A549 (cell line): Measurements from ENCODE around the gene HK1. TPM values are rescaled to one million over a fixed set of nuclear protein-coding genes. Genes with fewer than 3 reads are reported as not detected.

Experiments
- ATAC-seq, 2 experiments: fragments of 200-7000 bp in 1 of 2; fragments of >200 bp in 1 of 2; cut with Nextera tagmentation in 1 of 2; cut with Tn5 transposase in 1 of 2; 3 replicates each; pipeline versions ENCODE4 v1.8.0 to v1.9.1; 2018 to 2020; ENCODE audit warnings: mild to moderate bottlenecking in 1 of 2, moderate library complexity in 1 of 2
- CTCF ChIA-PET: fragments of 300-600 bp; sonication (Branson Sonifier 250); formaldehyde crosslinking; extraction: SDS; loops from one replicate; lab custom pipeline; 2021; ENCODE audit warnings: antibody characterized with exemption, inconsistent platforms; lab: Yijun Ruan, JAX
- POLR2A ChIA-PET: fragments of 350-600 bp; formaldehyde crosslinking; extraction: SDS; loops from one replicate; lab custom pipeline; 2021; ENCODE audit warnings: antibody characterized with exemption, inconsistent platforms; lab: Yijun Ruan, JAX
- DNase-seq, 2 experiments: peaks; one replicate each; pipeline versions ENCODE4 v3.0.0 to v3.0.0-alpha.2; 2011 to 2016; ENCODE audit warnings: low read depth in 1 of 2, low spot score in 1 of 2
- FAIRE-seq: peaks from 2 replicates; lab custom pipeline; 2011; peaks lifted over from hg19 to GRCh38; lab: Jason Lieb, UNC
- H3K27ac ChIP-seq, 2 experiments: fragments of >200 bp; sonication (Bioruptor Twin); formaldehyde crosslinking; 3 replicates each; pipeline ENCODE4 v1.5.1; 2016 to 2017
- H3K4me1 ChIP-seq: fragments of >200 bp; sonication (Bioruptor Twin); formaldehyde crosslinking; 3 replicates; pipeline ENCODE4 v1.6.1; 2016
- H3K4me2 ChIP-seq: fragments of >200 bp; sonication (Bioruptor Twin); formaldehyde crosslinking; 3 replicates; pipeline ENCODE4 v1.6.1; 2016
- H3K4me3 ChIP-seq: fragments of >200 bp; sonication (Bioruptor Twin); formaldehyde crosslinking; 3 replicates; pipeline ENCODE4 v1.5.1; 2016
- H3K9me3 ChIP-seq: fragments of >200 bp; sonication (Bioruptor Twin); formaldehyde crosslinking; 3 replicates; pipeline ENCODE4 v1.6.1; 2016
- CBX8 ChIP-seq: fragments of 200-600 bp; sonication (generic); IDR thresholded peaks from 2 replicates; pipeline ENCODE4 v1.6.1; 2016
- CEBPB ChIP-seq, 2 experiments: fragments of >200 bp in 1 of 2; sonication (Bioruptor Twin) in 1 of 2; formaldehyde crosslinking in 1 of 2; IDR thresholded peaks; 2 replicates each; pipeline ENCODE4 v1.6.1; 2012 to 2016
- EP300 ChIP-seq, 2 experiments: fragments of >200 bp; sonication (Bioruptor Twin); formaldehyde crosslinking; IDR thresholded peaks; 2 replicates in 1 of 2; 3 replicates in 1 of 2; pipeline ENCODE4 v1.6.1; 2016 to 2017
- FOSL2 ChIP-seq, 2 experiments: fragments of 450-650 bp in 1 of 2; fragments of >200 bp in 1 of 2; sonication (Bioruptor Twin) in 1 of 2; formaldehyde crosslinking; IDR thresholded peaks; 2 replicates each; pipeline versions ENCODE4 v1.5.0 to v1.6.1; 2016 to 2020; ENCODE audit warnings: mild to moderate bottlenecking in 1 of 2, moderate library complexity in 1 of 2
- HOXB13 ChIP-seq: fragments of 250-450 bp; sonication (Bioruptor Pico); IDR thresholded peaks from 2 replicates; pipeline ENCODE4 v1.5.0; 2020; ENCODE audit warnings: low read depth, mild to moderate bottlenecking, moderate library complexity
- KDM5A ChIP-seq: fragments of 200-600 bp; sonication (generic); IDR thresholded peaks from 2 replicates; pipeline ENCODE4 v1.6.1; 2016; ENCODE audit warnings: antibody characterized with exemption, mild to moderate bottlenecking
- MYC ChIP-seq: IDR thresholded peaks from 2 replicates; pipeline ENCODE4 v1.6.1; 2012; ENCODE audit warnings: mild to moderate bottlenecking, inconsistent platforms, low read length, improper control_type of control experiment, borderline replicate concordance
- POLR2AphosphoS2 ChIP-seq: conservative IDR thresholded peaks from 2 replicates; pipeline ENCODE4 v1.6.1; 2012; ENCODE audit warnings: low read length, improper control_type of control experiment, inconsistent platforms
- RARB ChIP-seq: fragments of 250-450 bp; sonication (Bioruptor Pico); IDR thresholded peaks from 2 replicates; pipeline ENCODE4 v1.8.0; 2021; ENCODE audit warnings: mild to moderate bottlenecking, moderate library complexity
- RFX5 ChIP-seq: fragments of 450-650 bp; IDR thresholded peaks from 2 replicates; pipeline ENCODE4 v1.7.1; 2014; ENCODE audit warnings: antibody characterized with exemption, mild to moderate bottlenecking, moderate library complexity
- SREBF2 ChIP-seq: fragments of 450-650 bp; IDR thresholded peaks from 2 replicates; pipeline ENCODE4 v1.6.1; 2014; ENCODE audit warnings: mild to moderate bottlenecking, moderate library complexity
- ZC3H11A ChIP-seq: fragments of 450-650 bp; IDR thresholded peaks from 2 replicates; pipeline ENCODE4 v1.6.1; 2014; ENCODE audit warnings: antibody characterized with exemption, mild to moderate bottlenecking
- ZSCAN20 ChIP-seq: fragments of 250-450 bp; sonication (Bioruptor Pico); IDR thresholded peaks from 2 replicates; pipeline ENCODE4 v1.8.0; 2022; ENCODE audit warnings: mild to moderate bottlenecking, moderate library complexity
- WGBS: methylation state at CpG from one replicate; pipeline ENCODE4 v1.1.6; 2017; ENCODE audit errors: missing lambda C conversion rate; 5-methylcytosine and 5-hydroxymethylcytosine counted together
- polyA plus RNA-seq, 4 experiments: library from polyadenylated mRNA; depleted of rRNA in 3 of 4; stranded (reverse); fragments of >200 nt; fragmentation: RNase III in 1 of 4; extraction: RNeasy Plus Mini Kit Qiagen cat#74134 plus additional on column Dnase treatment in 1 of 4; gene quantifications; 2 replicates in 3 of 4; 3 replicates in 1 of 4; pipeline ENCODE4 v1.2.3, GENCODE V29; 2011 to 2017
- TF ChIP-seq, protein P1 (sequence below): fragments of >200 bp; sonication (Bioruptor Twin); formaldehyde crosslinking; IDR thresholded peaks from 3 replicates; pipeline ENCODE4 v1.6.1; 2016
- TF ChIP-seq, protein P2 (sequence below): fragments of >200 bp; sonication (Bioruptor Twin); formaldehyde crosslinking; IDR thresholded peaks from 2 replicates; pipeline ENCODE4 v1.6.1; 2016
- TF ChIP-seq, protein P3 (sequence below): fragments of 450-650 bp; IDR thresholded peaks from 2 replicates; pipeline ENCODE4 v1.6.1; 2014; ENCODE audit warnings: antibody characterized with exemption
- TF ChIP-seq, protein P4 (sequence below): fragments of >200 bp; sonication (Bioruptor Twin); formaldehyde crosslinking; IDR thresholded peaks from 3 replicates; pipeline ENCODE4 v1.5.1; 2016
- TF ChIP-seq, protein P5 (sequence below): IDR thresholded peaks from 2 replicates; pipeline ENCODE4 v1.6.1; 2012

HK1 gene
- polyA plus RNA-seq, 2 of the 4 experiments (the other 2 are of a cell fraction) = 17.3 to 58.9 TPM

DNA sequence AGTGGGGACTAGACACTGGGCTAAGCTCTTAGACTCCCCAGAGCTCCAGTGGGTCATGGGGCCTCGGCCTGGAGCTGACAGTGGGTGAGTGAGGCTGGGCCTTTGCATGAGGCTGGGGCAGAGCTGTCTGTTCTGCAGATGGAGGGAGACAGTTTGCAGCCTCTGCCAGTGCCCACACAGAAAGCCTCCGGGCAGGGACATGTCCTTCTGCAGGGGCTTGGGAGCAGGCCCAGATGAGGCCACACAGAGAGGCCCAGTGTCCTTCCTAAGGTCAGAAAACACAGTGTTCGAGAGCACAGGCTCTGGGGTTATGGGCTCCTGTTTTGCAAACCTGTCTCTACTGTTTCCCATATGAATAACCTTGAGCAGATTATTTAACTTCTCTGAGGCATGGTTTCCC, 25.1 kb upstream of the HK1 start:
- Histone ChIP-seq H3K27ac (no peak overlapping the region), H3K4me2 (no peak overlapping the region), H3K4me3 (no peak overlapping the region), H3K4me1 (no peaks in the 10 kb centered on the region), H3K9me3 (no peaks in the 10 kb centered on the region)
- 73% methylated on average over 3 of the region's 3 CpGs for WGBS
- ATAC-seq (no peak), FAIRE-seq (no peak), DNase-seq (no peak)
- TF ChIP-seq CEBPB (IDR thresholded peaks at IDR 0.05) = no peak
- TF ChIP-seq MYC = no peak
- no peak for TF ChIP-seq EP300 (IDR thresholded peaks at IDR 0.05)
- TF ChIP-seq FOSL2 (IDR thresholded peaks at IDR 0.05) = no peak
- no peak for TF ChIP-seq FOSL2 (CRISPR knock-in tag; IDR thresholded peaks at IDR 0.05)
- TF ChIP-seq RARB (CRISPR knock-in tag) = no peak
- TF ChIP-seq POLR2AphosphoS2 = no peak
- no peak for TF ChIP-seq SREBF2
- TF ChIP-seq ZC3H11A = no peak
- TF ChIP-seq, protein P1, sequence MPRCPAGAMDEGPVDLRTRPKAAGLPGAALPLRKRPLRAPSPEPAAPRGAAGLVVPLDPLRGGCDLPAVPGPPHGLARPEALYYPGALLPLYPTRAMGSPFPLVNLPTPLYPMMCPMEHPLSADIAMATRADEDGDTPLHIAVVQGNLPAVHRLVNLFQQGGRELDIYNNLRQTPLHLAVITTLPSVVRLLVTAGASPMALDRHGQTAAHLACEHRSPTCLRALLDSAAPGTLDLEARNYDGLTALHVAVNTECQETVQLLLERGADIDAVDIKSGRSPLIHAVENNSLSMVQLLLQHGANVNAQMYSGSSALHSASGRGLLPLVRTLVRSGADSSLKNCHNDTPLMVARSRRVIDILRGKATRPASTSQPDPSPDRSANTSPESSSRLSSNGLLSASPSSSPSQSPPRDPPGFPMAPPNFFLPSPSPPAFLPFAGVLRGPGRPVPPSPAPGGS = no peak
- no peak for TF ChIP-seq CBX8
- TF ChIP-seq RFX5 = no peak
- POLR2A ChIA-PET = no interaction called here
- CTCF ChIA-PET = interaction anchor here (0.7 to 1.9 kb wide), 5 partner anchors 13 to 232 kb away, joined by 3 to 4 read pairs (median 3); no protein-coding TSS in a partner anchor

DNA sequence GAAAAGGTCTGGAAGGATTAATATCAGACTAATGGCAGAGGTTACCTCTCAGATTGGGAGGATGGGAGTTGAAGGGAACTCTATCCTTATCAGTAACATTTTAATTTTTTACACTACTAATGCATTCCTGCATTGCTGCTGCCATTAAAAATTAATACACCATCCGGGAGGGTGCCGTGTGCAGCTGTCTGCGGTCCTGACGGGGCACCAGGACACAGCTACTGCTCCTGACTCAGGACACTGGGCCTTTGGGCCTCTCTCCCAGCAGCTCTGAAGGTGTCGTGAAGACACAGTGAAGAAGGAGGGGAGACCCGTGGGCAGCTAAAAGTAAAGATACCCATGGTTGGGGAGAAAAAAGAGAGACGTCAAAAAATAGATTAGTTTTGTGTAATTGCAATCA, 23.4 kb upstream of the HK1 start:
- no peaks in the 10 kb centered on the region for H3K4me1 ChIP-seq

More for the DNA sequence above, 23.4 kb upstream of the HK1 start:
- no peak for TF ChIP-seq EP300 (IDR thresholded peaks at IDR 0.05)
- TF ChIP-seq, protein P2, sequence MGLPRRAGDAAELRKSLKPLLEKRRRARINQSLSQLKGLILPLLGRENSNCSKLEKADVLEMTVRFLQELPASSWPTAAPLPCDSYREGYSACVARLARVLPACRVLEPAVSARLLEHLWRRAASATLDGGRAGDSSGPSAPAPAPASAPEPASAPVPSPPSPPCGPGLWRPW = no peak
- TF ChIP-seq, protein P3, sequence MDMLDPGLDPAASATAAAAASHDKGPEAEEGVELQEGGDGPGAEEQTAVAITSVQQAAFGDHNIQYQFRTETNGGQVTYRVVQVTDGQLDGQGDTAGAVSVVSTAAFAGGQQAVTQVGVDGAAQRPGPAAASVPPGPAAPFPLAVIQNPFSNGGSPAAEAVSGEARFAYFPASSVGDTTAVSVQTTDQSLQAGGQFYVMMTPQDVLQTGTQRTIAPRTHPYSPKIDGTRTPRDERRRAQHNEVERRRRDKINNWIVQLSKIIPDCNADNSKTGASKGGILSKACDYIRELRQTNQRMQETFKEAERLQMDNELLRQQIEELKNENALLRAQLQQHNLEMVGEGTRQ = no peak
- no peak for TF ChIP-seq ZSCAN20 (CRISPR knock-in tag)
- TF ChIP-seq, protein P4, sequence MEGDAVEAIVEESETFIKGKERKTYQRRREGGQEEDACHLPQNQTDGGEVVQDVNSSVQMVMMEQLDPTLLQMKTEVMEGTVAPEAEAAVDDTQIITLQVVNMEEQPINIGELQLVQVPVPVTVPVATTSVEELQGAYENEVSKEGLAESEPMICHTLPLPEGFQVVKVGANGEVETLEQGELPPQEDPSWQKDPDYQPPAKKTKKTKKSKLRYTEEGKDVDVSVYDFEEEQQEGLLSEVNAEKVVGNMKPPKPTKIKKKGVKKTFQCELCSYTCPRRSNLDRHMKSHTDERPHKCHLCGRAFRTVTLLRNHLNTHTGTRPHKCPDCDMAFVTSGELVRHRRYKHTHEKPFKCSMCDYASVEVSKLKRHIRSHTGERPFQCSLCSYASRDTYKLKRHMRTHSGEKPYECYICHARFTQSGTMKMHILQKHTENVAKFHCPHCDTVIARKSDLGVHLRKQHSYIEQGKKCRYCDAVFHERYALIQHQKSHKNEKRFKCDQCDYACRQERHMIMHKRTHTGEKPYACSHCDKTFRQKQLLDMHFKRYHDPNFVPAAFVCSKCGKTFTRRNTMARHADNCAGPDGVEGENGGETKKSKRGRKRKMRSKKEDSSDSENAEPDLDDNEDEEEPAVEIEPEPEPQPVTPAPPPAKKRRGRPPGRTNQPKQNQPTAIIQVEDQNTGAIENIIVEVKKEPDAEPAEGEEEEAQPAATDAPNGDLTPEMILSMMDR = no peak
- no peak for TF ChIP-seq FOSL2 (IDR thresholded peaks at IDR 0.05)
- TF ChIP-seq FOSL2 (CRISPR knock-in tag; IDR thresholded peaks at IDR 0.05) = no peak
- TF ChIP-seq KDM5A = no peak
- no peak for TF ChIP-seq SREBF2
- TF ChIP-seq, protein P1 = no peak
- TF ChIP-seq HOXB13 (CRISPR knock-in tag) = no peak
- TF ChIP-seq, protein P5, sequence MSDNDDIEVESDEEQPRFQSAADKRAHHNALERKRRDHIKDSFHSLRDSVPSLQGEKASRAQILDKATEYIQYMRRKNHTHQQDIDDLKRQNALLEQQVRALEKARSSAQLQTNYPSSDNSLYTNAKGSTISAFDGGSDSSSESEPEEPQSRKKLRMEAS = no peak
- Histone ChIP-seq H3K9me3 (no peaks in the 10 kb centered on the region), H3K4me3 (no peak overlapping the region), H3K4me2 (no peak overlapping the region), H3K27ac (no peak overlapping the region)
- CTCF ChIA-PET = interaction anchor here (0.8 to 1.8 kb wide), 2 partner anchors 14 to 20 kb away, joined by 3 to 4 read pairs; no protein-coding TSS in a partner anchor
- ATAC-seq (no peak), DNase-seq (no peak), FAIRE-seq (no peak)
- 63% methylated on average over 7 of the region's 7 CpGs for WGBS
- POLR2A ChIA-PET = no interaction called here
